ENCODE data around the gene PAX5.

GRCh38 chr9:36914212-36914577, 119.9 kb downstream of the PAX5 start:
- TF ChIP-seq POLR2AphosphoS5 (IDR thresholded peaks at IDR 0.05; ENCODE audit: low read depth, low read length) (no peak), REST (IDR thresholded peaks at IDR 0.05; ENCODE audit: insufficient read depth in 1 of 2, low read depth in 2 of 2, low read length in 2 of 2) (no peak), FOXP2 (optimal IDR thresholded peaks at IDR 0.05; ENCODE audit: borderline replicate concordance, extremely low read depth, extremely low read length, insufficient read depth) (no peak), TAF1 (IDR thresholded peaks at IDR 0.05; ENCODE audit: borderline replicate concordance, insufficient read depth, low read length) (no peak), SIN3A (IDR thresholded peaks at IDR 0.05; ENCODE audit: borderline replicate concordance, insufficient read depth, low read length) (no peak)

All from PFSK-1 (cell line).